Measurements from ENCODE around the gene CASP1. TPM values are rescaled to one million over a fixed set of nuclear protein-coding genes. Genes with fewer than 3 reads are reported as not detected.
"Not testable (repeated sequence)": the region's sequence is repeated elsewhere in the genome, so short reads cannot be mapped to it uniquely, and the experiment has no call there.

Gene CASP1
- total RNA-seq, 1 donor from 2014 or later, result 11.3 TPM

GRCh38 chr11:105049481-105049880 lies 14.5 kb upstream of the CASP1 start:
- intact Hi-C loops (cut with micrococcal nuclease), result no loop called here
- DNase-seq (no peak), ATAC-seq (no peak)

- DNase-seq (no peak), ATAC-seq (peak; percentile 52)
- intact Hi-C loops (cut with micrococcal nuclease), result no loop called here
Observed at GRCh38 chr11:105046898-105047579, 12.1 kb upstream of the CASP1 start.

GRCh38 chr11:105045676-105046296 lies 10.8 kb upstream of the CASP1 start:
- no peak for DNase-seq
- ATAC-seq, result peak; percentile 59
- intact Hi-C loops (cut with micrococcal nuclease), result no loop called here

GRCh38 chr11:105044557-105045524 lies 9.9 kb upstream of the CASP1 start, which contains the start of gene CARD16:
Gene CARD16, minus strand, starts transcription at chr11:105045335. Its CDS starts 38 bp downstream, at chr11:105045297.
- intact Hi-C loops (cut with micrococcal nuclease); DNase-seq: not testable (repeated sequence)
- ATAC-seq, result peak; percentile 85

GRCh38 chr11:105042178-105042577 lies 7.2 kb upstream of the CASP1 start:
- intact Hi-C loops (cut with micrococcal nuclease), result no loop called here
- ATAC-seq (no peak), DNase-seq (no peak)

GRCh38 chr11:105040703-105041102 lies 5.8 kb upstream of the CASP1 start:
- ATAC-seq (no peak), DNase-seq (no peak)
- intact Hi-C loops (cut with micrococcal nuclease), result no loop called here

- intact Hi-C loops (cut with micrococcal nuclease); DNase-seq: not testable (repeated sequence)
- peak; percentile 52 for ATAC-seq
Observed at GRCh38 chr11:105034388-105034787, 556 bp downstream of the CASP1 start.

- DNase-seq (no peak), ATAC-seq (no peak)
- intact Hi-C loops (cut with micrococcal nuclease), result no loop called here
Observed at GRCh38 chr11:105033781-105034180, 1.2 kb downstream of the CASP1 start.

GRCh38 chr11:105033343-105033742 lies 1.6 kb downstream of the CASP1 start:
- intact Hi-C loops (cut with micrococcal nuclease), result no loop called here
- peak; percentile 10 for ATAC-seq
- no peak for DNase-seq

GRCh38 chr11:105032495-105032894 lies 2.4 kb downstream of the CASP1 start:
- intact Hi-C loops (cut with micrococcal nuclease), result no loop called here

GRCh38 chr11:105027678-105028077 lies 7.3 kb downstream of the CASP1 start:
- DNase-seq (no peak), ATAC-seq (no peak)
- intact Hi-C loops (cut with micrococcal nuclease), result no loop called here

More at GRCh38 chr11:105032495-105032894, 2.4 kb downstream of the CASP1 start:
- DNase-seq (no peak), ATAC-seq (no peak)

GRCh38 chr11:105024394-105024793 lies 10.6 kb downstream of the CASP1 start:
- intact Hi-C loops (cut with micrococcal nuclease), result no loop called here
- no peak for DNase-seq
- no peak for ATAC-seq

GRCh38 chr11:105023003-105023402 lies 11.9 kb downstream of the CASP1 start, which contains the start of gene CASP5:
Gene CASP5, minus strand, starts transcription at chr11:105023168. Its CDS starts 32 bp downstream, at chr11:105023136.
- intact Hi-C loops (cut with micrococcal nuclease), result no loop called here
- DNase-seq (no peak), ATAC-seq (peak; percentile 53)

- DNase-seq (no peak), ATAC-seq (no peak)
- intact Hi-C loops (cut with micrococcal nuclease), result no loop called here
Observed at GRCh38 chr11:105022527-105022926, 12.4 kb downstream of the CASP1 start.

GRCh38 chr11:105007463-105007862 lies 27.5 kb downstream of the CASP1 start:
- ATAC-seq, result no peak
- intact Hi-C loops (cut with micrococcal nuclease), result no loop called here

GRCh38 chr11:105005451-105005845 lies 29.5 kb downstream of the CASP1 start:
- DNase-seq, result no peak
- intact Hi-C loops (cut with micrococcal nuclease), result no loop called here
- ATAC-seq, result no peak

More at GRCh38 chr11:105007463-105007862, 27.5 kb downstream of the CASP1 start:
- no peak for DNase-seq

- intact Hi-C loops (cut with micrococcal nuclease), result no loop called here
- DNase-seq (no peak), ATAC-seq (no peak)
Observed at GRCh38 chr11:105004021-105004420, 30.9 kb downstream of the CASP1 start.

- ATAC-seq (no peak), DNase-seq (no peak)
- intact Hi-C loops (cut with micrococcal nuclease), result no loop called here
Observed at GRCh38 chr11:105003151-105003550, 31.8 kb downstream of the CASP1 start.

- ATAC-seq (no peak), DNase-seq (no peak)
- intact Hi-C loops (cut with micrococcal nuclease), result no loop called here
Observed at GRCh38 chr11:105000797-105001196, 34.1 kb downstream of the CASP1 start.

- intact Hi-C loops (cut with micrococcal nuclease), result no loop called here
Observed at GRCh38 chr11:105000167-105000566, 34.8 kb downstream of the CASP1 start.

More at GRCh38 chr11:105000167-105000566, 34.8 kb downstream of the CASP1 start:
- no peak for ATAC-seq
- DNase-seq, result no peak

All from left ventricle myocardium superior (tissue), 1 donor.